HepG2 (cell line): Measurements from ENCODE around the gene ZNF177. TPM values are rescaled to one million over a fixed set of nuclear protein-coding genes. Genes with fewer than 3 reads are reported as not detected.

ENCODE experiments used
- ATAD3A ChIP-seq: sonication (generic); formaldehyde crosslinking; IDR thresholded peaks from 2 replicates; pipeline ENCODE4 v1.4.0; 2020; ENCODE audit warnings: missing genetic modification reagents
- GABPB1 ChIP-seq: IDR thresholded peaks from 2 replicates; pipeline ENCODE4 v1.6.1; 2016; ENCODE audit warnings: mild to moderate bottlenecking, missing genetic modification reagents, moderate library complexity, missing compliant biosample characterization
- HDAC2 ChIP-seq: sonication (generic); formaldehyde crosslinking; IDR thresholded peaks from 2 replicates; pipeline ENCODE4 v1.4.0; 2020; ENCODE audit warnings: missing genetic modification reagents
- IKZF4 ChIP-seq: sonication (generic); formaldehyde crosslinking; IDR thresholded peaks from 2 replicates; pipeline ENCODE4 v1.5.1; 2020; ENCODE audit warnings: borderline replicate concordance, mild to moderate bottlenecking, low read depth, missing genetic modification reagents; ENCODE audit errors: not compliant biosample characterization
- KLF15 ChIP-seq: sonication (generic); formaldehyde crosslinking; IDR thresholded peaks from 2 replicates; pipeline ENCODE4 v1.8.1; 2023; ENCODE audit warnings: borderline replicate concordance, mild to moderate bottlenecking, inconsistent platforms, missing genetic modification reagents, mixed read lengths
- NCOA1 ChIP-seq: sonication (generic); formaldehyde crosslinking; IDR thresholded peaks from 2 replicates; pipeline ENCODE4 v1.9.0; 2021; ENCODE audit warnings: missing genetic modification reagents
- POGZ ChIP-seq: sonication (generic); formaldehyde crosslinking; IDR thresholded peaks from 2 replicates; pipeline ENCODE4 v1.4.0; 2020; ENCODE audit warnings: mild to moderate bottlenecking, missing genetic modification reagents
- ZFP62 ChIP-seq: sonication (generic); formaldehyde crosslinking; IDR thresholded peaks from 2 replicates; pipeline ENCODE4 v1.4.0; 2020; ENCODE audit warnings: missing genetic modification reagents
- ZNF782 ChIP-seq: sonication (generic); formaldehyde crosslinking; IDR thresholded peaks from 2 replicates; pipeline ENCODE4 v1.4.0; 2020; ENCODE audit warnings: missing genetic modification reagents, mild to moderate bottlenecking, borderline replicate concordance
- ZNF816 ChIP-seq: sonication (generic); formaldehyde crosslinking; IDR thresholded peaks from 2 replicates; pipeline ENCODE4 v1.8.0; 2022; ENCODE audit warnings: missing genetic modification reagents, mild to moderate bottlenecking, borderline replicate concordance
- polyA plus RNA-seq, 8 experiments: library from polyadenylated mRNA; depleted of rRNA in 3 of 8; stranded (reverse) in 7 of 8; unstranded in 1 of 8; fragments of >200 nt; fragmentation: Illumina TruSeq in 4 of 8; extraction: Trizol in 4 of 8; gene quantifications; 2 replicates each; pipeline versions ENCODE4 v1.2.1 to v1.2.3, GENCODE V29; 2011 to 2016; ENCODE audit warnings: low read depth in 4 of 8, missing spikeins in 1 of 8, mixed read lengths in 1 of 8; ENCODE audit not compliant: insufficient read depth in 1 of 8
- total RNA-seq, 5 experiments: library from RNA; depleted of rRNA; stranded (reverse); fragments of >200 nt; fragmentation: Illumina TruSeq; extraction: Trizol; gene quantifications; 2 replicates each; pipeline ENCODE4 v1.2.3, GENCODE V29; 2016; ENCODE audit warnings: low read depth in 1 of 5
- TF ChIP-seq, protein P1 (sequence below): sonication (generic); formaldehyde crosslinking; IDR thresholded peaks from 2 replicates; pipeline ENCODE4 v1.4.0; 2020; ENCODE audit warnings: missing genetic modification reagents
- TF ChIP-seq, protein P2 (sequence below): sonication (generic); formaldehyde crosslinking; IDR thresholded peaks from 2 replicates; pipeline ENCODE4 v1.5.1; 2020; ENCODE audit warnings: mild to moderate bottlenecking, missing genetic modification reagents, borderline replicate concordance
- TF ChIP-seq, protein P3 (sequence below): sonication (generic); formaldehyde crosslinking; IDR thresholded peaks from 2 replicates; pipeline ENCODE4 v1.5.1; 2020; ENCODE audit warnings: mild to moderate bottlenecking, missing genetic modification reagents, moderate library complexity
- TF ChIP-seq, protein P4 (sequence below), 2 experiments: sonication (generic) in 1 of 2; formaldehyde crosslinking in 1 of 2; IDR thresholded peaks; 2 replicates each; pipeline versions ENCODE4 v1.6.1 to v1.9.0; 2014 to 2022; ENCODE audit warnings: antibody characterized with exemption in 1 of 2, borderline replicate concordance in 1 of 2, inconsistent platforms in 1 of 2, low read depth in 1 of 2, missing genetic modification reagents in 1 of 2

The ZNF177 gene
- total and polyA plus RNA-seq, 2 of the 13 experiments (the other 11 are each of a cell fraction or from before 2014, with no cell fraction given), result 0.62 to 0.71 TPM

DNA sequence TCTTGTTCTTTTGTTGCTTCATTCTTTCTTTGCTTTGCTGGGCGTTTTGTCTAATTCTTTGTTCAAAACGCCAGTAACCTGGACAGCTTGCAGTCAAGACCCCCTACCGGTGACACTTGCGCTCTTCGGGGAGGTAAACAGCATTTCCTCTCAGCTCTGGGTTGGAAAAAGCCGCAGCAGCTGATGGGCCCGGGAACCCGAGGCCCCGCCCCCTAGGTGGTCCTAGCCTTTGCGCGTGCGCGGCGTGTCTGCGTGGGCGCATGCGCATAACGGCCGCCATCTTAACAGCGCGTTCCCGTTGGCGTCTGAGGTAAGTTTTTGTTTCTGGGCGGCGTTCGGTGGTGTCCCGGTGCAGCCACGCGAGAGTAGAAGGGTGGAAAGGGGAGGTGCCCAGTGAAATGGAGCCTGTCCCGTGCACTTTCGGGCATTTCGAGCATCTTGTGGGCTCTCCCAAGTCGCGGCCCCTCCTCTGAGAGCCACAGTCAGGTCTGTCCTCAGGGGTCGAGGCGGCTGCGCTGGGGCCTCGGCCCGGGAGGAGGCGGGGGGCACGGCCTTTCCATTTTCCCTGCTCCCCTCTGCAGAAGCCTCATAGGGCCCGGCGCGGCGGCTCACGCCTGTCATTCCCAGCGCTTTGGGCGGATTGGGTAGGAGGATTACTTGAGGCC lies 38.8 kb upstream of the ZNF177 start, which contains the start of gene ZNF559 (continued):
- no peak for TF ChIP-seq ZNF782 (CRISPR knock-in tag)
- TF ChIP-seq, protein P1, sequence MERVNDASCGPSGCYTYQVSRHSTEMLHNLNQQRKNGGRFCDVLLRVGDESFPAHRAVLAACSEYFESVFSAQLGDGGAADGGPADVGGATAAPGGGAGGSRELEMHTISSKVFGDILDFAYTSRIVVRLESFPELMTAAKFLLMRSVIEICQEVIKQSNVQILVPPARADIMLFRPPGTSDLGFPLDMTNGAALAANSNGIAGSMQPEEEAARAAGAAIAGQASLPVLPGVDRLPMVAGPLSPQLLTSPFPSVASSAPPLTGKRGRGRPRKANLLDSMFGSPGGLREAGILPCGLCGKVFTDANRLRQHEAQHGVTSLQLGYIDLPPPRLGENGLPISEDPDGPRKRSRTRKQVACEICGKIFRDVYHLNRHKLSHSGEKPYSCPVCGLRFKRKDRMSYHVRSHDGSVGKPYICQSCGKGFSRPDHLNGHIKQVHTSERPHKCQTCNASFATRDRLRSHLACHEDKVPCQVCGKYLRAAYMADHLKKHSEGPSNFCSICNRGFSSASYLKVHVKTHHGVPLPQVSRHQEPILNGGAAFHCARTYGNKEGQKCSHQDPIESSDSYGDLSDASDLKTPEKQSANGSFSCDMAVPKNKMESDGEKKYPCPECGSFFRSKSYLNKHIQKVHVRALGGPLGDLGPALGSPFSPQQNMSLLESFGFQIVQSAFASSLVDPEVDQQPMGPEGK (CRISPR knock-in tag), result peak; percentile 19; the same call in 1 of the 2 replicates
- TF ChIP-seq, protein P2, sequence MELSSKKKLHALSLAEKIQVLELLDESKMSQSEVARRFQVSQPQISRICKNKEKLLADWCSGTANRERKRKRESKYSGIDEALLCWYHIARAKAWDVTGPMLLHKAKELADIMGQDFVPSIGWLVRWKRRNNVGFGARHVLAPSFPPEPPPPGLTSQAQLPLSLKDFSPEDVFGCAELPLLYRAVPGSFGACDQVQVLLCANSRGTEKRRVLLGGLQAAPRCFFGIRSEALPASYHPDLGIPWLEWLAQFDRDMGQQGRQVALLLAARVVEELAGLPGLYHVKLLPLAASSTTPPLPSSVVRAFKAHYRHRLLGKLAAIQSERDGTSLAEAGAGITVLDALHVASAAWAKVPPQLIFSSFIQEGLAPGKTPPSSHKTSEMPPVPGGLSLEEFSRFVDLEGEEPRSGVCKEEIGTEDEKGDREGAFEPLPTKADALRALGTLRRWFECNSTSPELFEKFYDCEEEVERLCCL (CRISPR knock-in tag), result no peak
- no peak for TF ChIP-seq ZNF816 (CRISPR knock-in tag)
- no peak for TF ChIP-seq ZFP62 (CRISPR knock-in tag)
- TF ChIP-seq ATAD3A (CRISPR knock-in tag), result no peak
- no peak for TF ChIP-seq HDAC2 (CRISPR knock-in tag)
- TF ChIP-seq IKZF4, result no peak
- TF ChIP-seq, protein P3, sequence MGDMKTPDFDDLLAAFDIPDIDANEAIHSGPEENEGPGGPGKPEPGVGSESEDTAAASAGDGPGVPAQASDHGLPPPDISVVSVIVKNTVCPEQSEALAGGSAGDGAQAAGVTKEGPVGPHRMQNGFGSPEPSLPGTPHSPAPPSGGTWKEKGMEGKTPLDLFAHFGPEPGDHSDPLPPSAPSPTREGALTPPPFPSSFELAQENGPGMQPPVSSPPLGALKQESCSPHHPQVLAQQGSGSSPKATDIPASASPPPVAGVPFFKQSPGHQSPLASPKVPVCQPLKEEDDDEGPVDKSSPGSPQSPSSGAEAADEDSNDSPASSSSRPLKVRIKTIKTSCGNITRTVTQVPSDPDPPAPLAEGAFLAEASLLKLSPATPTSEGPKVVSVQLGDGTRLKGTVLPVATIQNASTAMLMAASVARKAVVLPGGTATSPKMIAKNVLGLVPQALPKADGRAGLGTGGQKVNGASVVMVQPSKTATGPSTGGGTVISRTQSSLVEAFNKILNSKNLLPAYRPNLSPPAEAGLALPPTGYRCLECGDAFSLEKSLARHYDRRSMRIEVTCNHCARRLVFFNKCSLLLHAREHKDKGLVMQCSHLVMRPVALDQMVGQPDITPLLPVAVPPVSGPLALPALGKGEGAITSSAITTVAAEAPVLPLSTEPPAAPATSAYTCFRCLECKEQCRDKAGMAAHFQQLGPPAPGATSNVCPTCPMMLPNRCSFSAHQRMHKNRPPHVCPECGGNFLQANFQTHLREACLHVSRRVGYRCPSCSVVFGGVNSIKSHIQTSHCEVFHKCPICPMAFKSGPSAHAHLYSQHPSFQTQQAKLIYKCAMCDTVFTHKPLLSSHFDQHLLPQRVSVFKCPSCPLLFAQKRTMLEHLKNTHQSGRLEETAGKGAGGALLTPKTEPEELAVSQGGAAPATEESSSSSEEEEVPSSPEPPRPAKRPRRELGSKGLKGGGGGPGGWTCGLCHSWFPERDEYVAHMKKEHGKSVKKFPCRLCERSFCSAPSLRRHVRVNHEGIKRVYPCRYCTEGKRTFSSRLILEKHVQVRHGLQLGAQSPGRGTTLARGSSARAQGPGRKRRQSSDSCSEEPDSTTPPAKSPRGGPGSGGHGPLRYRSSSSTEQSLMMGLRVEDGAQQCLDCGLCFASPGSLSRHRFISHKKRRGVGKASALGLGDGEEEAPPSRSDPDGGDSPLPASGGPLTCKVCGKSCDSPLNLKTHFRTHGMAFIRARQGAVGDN, result peak; percentile 62
- no peak for TF ChIP-seq NCOA1 (CRISPR knock-in tag)
- peak; percentile 55; the same call in 1 of the 2 replicates for TF ChIP-seq POGZ
- peak; percentile 61; the same call in 1 of the 2 replicates for TF ChIP-seq GABPB1
- TF ChIP-seq KLF15 (CRISPR knock-in tag), result no peak
- TF ChIP-seq, protein P4, sequence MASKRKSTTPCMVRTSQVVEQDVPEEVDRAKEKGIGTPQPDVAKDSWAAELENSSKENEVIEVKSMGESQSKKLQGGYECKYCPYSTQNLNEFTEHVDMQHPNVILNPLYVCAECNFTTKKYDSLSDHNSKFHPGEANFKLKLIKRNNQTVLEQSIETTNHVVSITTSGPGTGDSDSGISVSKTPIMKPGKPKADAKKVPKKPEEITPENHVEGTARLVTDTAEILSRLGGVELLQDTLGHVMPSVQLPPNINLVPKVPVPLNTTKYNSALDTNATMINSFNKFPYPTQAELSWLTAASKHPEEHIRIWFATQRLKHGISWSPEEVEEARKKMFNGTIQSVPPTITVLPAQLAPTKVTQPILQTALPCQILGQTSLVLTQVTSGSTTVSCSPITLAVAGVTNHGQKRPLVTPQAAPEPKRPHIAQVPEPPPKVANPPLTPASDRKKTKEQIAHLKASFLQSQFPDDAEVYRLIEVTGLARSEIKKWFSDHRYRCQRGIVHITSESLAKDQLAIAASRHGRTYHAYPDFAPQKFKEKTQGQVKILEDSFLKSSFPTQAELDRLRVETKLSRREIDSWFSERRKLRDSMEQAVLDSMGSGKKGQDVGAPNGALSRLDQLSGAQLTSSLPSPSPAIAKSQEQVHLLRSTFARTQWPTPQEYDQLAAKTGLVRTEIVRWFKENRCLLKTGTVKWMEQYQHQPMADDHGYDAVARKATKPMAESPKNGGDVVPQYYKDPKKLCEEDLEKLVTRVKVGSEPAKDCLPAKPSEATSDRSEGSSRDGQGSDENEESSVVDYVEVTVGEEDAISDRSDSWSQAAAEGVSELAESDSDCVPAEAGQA (IDR thresholded peaks at IDR 0.05; ENCODE audit: low read depth), result peak; percentile 64; the same call in 1 of the 2 replicates
- TF ChIP-seq, protein P4 (CRISPR knock-in tag; IDR thresholded peaks at IDR 0.05; ENCODE audit: borderline replicate concordance), result no peak
